K562 (cell line): ENCODE results near the gene NHLH1. TPM values are rescaled to one million over a fixed set of nuclear protein-coding genes. Genes with fewer than 3 reads are reported as not detected.

Experiments
- DMBX1 ChIP-seq: fragments of 250-450 bp; sonication (Bioruptor Pico); IDR thresholded peaks from 2 replicates; pipeline ENCODE4 v1.8.0; 2022; ENCODE audit warnings: inconsistent platforms, mild to moderate bottlenecking, moderate library complexity, borderline replicate concordance
- HDGF ChIP-seq: fragments of 450-650 bp; IDR thresholded peaks from 2 replicates; pipeline ENCODE4 v1.6.1; 2016
- HOXB6 ChIP-seq: fragments of 250-450 bp; sonication (Bioruptor Pico); IDR thresholded peaks from 2 replicates; pipeline ENCODE4 v1.5.1; 2022; ENCODE audit warnings: mild to moderate bottlenecking, borderline replicate concordance
- IFI16 ChIP-seq: fragments of 250-450 bp; sonication (Bioruptor Pico); IDR thresholded peaks from 2 replicates; pipeline ENCODE4 v2.1.2; 2022; ENCODE audit warnings: mild to moderate bottlenecking, inconsistent platforms
- MYNN ChIP-seq, 2 experiments: sonication (generic); formaldehyde crosslinking in 1 of 2; IDR thresholded peaks; 2 replicates each; pipeline versions ENCODE4 v1.5.0 to v1.6.1; 2016 to 2020; ENCODE audit warnings: antibody characterized with exemption in 1 of 2, missing genetic modification reagents in 1 of 2
- POLR2G ChIP-seq: fragments of 200-400 bp; formaldehyde crosslinking; IDR thresholded peaks from 2 replicates; pipeline ENCODE4 v1.6.1; 2017; ENCODE audit warnings: low read depth, mild to moderate bottlenecking, antibody characterized with exemption, low read length, moderate library complexity
- RERE ChIP-seq: sonication (generic); formaldehyde crosslinking; IDR thresholded peaks from 2 replicates; pipeline ENCODE4 v1.8.0; 2023; ENCODE audit warnings: missing genetic modification reagents, mild to moderate bottlenecking, borderline replicate concordance
- RFX7 ChIP-seq: fragments of 250-450 bp; sonication (Bioruptor Pico); IDR thresholded peaks from 2 replicates; pipeline ENCODE4 v1.5.1; 2021; ENCODE audit warnings: mild to moderate bottlenecking
- SIN3A ChIP-seq, 2 experiments: fragments of 150-350 bp in 1 of 2; IDR thresholded peaks; 2 replicates each; pipeline ENCODE4 v1.6.1; 2011 to 2016; ENCODE audit warnings: borderline replicate concordance in 2 of 2, low read depth in 2 of 2, low read length in 2 of 2, mild to moderate bottlenecking in 2 of 2, moderate library complexity in 2 of 2; ENCODE audit not compliant: control insufficient read depth in 1 of 2
- SIX5 ChIP-seq, 2 experiments: IDR thresholded peaks; 2 replicates each; pipeline ENCODE4 v1.6.1; 2011; ENCODE audit warnings: low read length in 2 of 2, borderline replicate concordance in 1 of 2, low read depth in 1 of 2, mild to moderate bottlenecking in 1 of 2, moderate library complexity in 1 of 2; ENCODE audit not compliant: insufficient read depth in 1 of 2
- ZBTB11 ChIP-seq, 3 experiments: fragments of 200-800 bp in 1 of 3; fragments of 250-450 bp in 1 of 3; fragments of 450-650 bp in 1 of 3; sonication (Bioruptor Pico) in 1 of 3; sonication (Bioruptor generic) in 1 of 3; formaldehyde crosslinking in 1 of 3; IDR thresholded peaks; 2 replicates each; pipeline versions ENCODE4 v1.6.1 to v1.8.0; 2016 to 2022; ENCODE audit warnings: mild to moderate bottlenecking in 2 of 3, missing genetic modification characterization in 2 of 3, missing compliant biosample characterization in 1 of 3, moderate library complexity in 1 of 3
- ZC3H11A ChIP-seq: IDR thresholded peaks from 2 replicates; pipeline ENCODE4 v1.6.1; 2012; ENCODE audit warnings: low read depth, low read length, improper control_type of control experiment
- ZNF75A ChIP-seq: fragments of 450-650 bp; formaldehyde crosslinking; IDR thresholded peaks from 2 replicates; pipeline ENCODE4 v1.4.0; 2020; ENCODE audit warnings: mild to moderate bottlenecking
- ZNF785 ChIP-seq: fragments of 250-450 bp; sonication (Bioruptor Pico); IDR thresholded peaks from 2 replicates; pipeline ENCODE4 v1.4.0; 2020; ENCODE audit warnings: mild to moderate bottlenecking
- polyA plus RNA-seq, 8 experiments: library from polyadenylated mRNA; depleted of rRNA in 4 of 8; stranded (reverse) in 5 of 8; unstranded in 3 of 8; fragments of >200 nt; fragmentation: Nextera tagmentation in 2 of 8; fragmentation: Illumina TruSeq in 1 of 8; extraction: Ambion mirVana in 2 of 8; extraction: Trizol in 1 of 8; gene quantifications; 2 replicates each; pipeline versions ENCODE4 v1.2.1 to v1.2.3, GENCODE V29; 2011 to 2014; ENCODE audit warnings: inconsistent platforms in 1 of 8, missing spikeins in 1 of 8
- total RNA-seq, 7 experiments: library from RNA; depleted of rRNA in 6 of 7; stranded (reverse); fragments of >200 nt in 6 of 7; fragmentation: Illumina TruSeq in 2 of 7; extraction: Trizol in 2 of 7; gene quantifications; 2 replicates each; pipeline versions ENCODE4 v1.2.1 to v1.2.3, GENCODE V29; 2011 to 2021; ENCODE audit warnings: low replicate concordance in 1 of 7
- TF ChIP-seq, protein P1 (sequence below): fragments of 250-450 bp; sonication (Bioruptor Pico); IDR thresholded peaks from 2 replicates; pipeline ENCODE4 v1.8.0; 2021; ENCODE audit warnings: moderate library complexity, mild to moderate bottlenecking, inconsistent platforms

Gene NHLH1
- total and polyA plus RNA-seq, 9 of the 15 experiments (the other 6 are each of a cell fraction or from before 2014, with no cell fraction given) = 0.09 to 1.3 (median 0.35) TPM; not detected in 1

GRCh38 chr1:160362168-160362957 lies 4.5 kb upstream of the NHLH1 start (continued):
- TF ChIP-seq ZBTB11 (CRISPR knock-in tag; IDR thresholded peaks at IDR 0.05) = no peak
- no peak for TF ChIP-seq ZNF75A (CRISPR knock-in tag)
- peak; percentile 63; the same call in 1 of the 2 replicates for TF ChIP-seq IFI16
- TF ChIP-seq ZC3H11A = no peak
- no peak for TF ChIP-seq RFX7 (CRISPR knock-in tag)
- no peak for TF ChIP-seq SIN3A (IDR thresholded peaks at IDR 0.05; ENCODE audit: borderline replicate concordance in 2 of 2, control insufficient read depth in 1 of 2, low read depth in 2 of 2, low read length in 2 of 2)
- TF ChIP-seq POLR2G = no peak
- TF ChIP-seq MYNN (IDR thresholded peaks at IDR 0.05) = no peak
- no peak for TF ChIP-seq MYNN (CRISPR knock-in tag; IDR thresholded peaks at IDR 0.05)
- TF ChIP-seq, protein P1, sequence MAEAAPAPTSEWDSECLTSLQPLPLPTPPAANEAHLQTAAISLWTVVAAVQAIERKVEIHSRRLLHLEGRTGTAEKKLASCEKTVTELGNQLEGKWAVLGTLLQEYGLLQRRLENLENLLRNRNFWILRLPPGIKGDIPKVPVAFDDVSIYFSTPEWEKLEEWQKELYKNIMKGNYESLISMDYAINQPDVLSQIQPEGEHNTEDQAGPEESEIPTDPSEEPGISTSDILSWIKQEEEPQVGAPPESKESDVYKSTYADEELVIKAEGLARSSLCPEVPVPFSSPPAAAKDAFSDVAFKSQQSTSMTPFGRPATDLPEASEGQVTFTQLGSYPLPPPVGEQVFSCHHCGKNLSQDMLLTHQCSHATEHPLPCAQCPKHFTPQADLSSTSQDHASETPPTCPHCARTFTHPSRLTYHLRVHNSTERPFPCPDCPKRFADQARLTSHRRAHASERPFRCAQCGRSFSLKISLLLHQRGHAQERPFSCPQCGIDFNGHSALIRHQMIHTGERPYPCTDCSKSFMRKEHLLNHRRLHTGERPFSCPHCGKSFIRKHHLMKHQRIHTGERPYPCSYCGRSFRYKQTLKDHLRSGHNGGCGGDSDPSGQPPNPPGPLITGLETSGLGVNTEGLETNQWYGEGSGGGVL (CRISPR knock-in tag) = no peak
- TF ChIP-seq RERE (CRISPR knock-in tag) = no peak
- TF ChIP-seq HOXB6 (CRISPR knock-in tag) = no peak
- no peak for TF ChIP-seq SIX5 (IDR thresholded peaks at IDR 0.05; ENCODE audit: borderline replicate concordance in 1 of 2, insufficient read depth in 1 of 2, low read depth in 1 of 2, low read length in 2 of 2)
- TF ChIP-seq ZNF785 (CRISPR knock-in tag) = no peak
- TF ChIP-seq HDGF = no peak
- TF ChIP-seq DMBX1 (CRISPR knock-in tag) = 0 out of 2 replicates have a peak, but pooled peaks have one; percentile 68
